ENCODE results near the gene MACROD1. TPM values are rescaled to one million over a fixed set of nuclear protein-coding genes. Genes with fewer than 3 reads are reported as not detected.

Gene MACROD1
- total and polyA plus RNA-seq, 2 donors (not counting 1 experiment from before 2014, with no cell fraction given), result 2.7 to 8.6 TPM

GRCh38 chr11:64035081-64035524, 130.8 kb downstream of the MACROD1 start:
- Histone ChIP-seq H2AFZ (ENCODE audit: insufficient read depth, low read depth, low read length, poor library complexity, severe bottlenecking) (no peak overlapping the region), H3K27ac (ENCODE audit: low read length in 2 of 2) (no peak overlapping the region), H3K4me3 (ENCODE audit: control extremely low read depth in 1 of 5, extremely low read depth in 1 of 5, insufficient read depth in 1 of 5, low read depth in 2 of 5, low read length in 4 of 5) (no peak overlapping the region), H3K4me2 (replicated peaks; ENCODE audit: low read depth, low read length, poor library complexity, severe bottlenecking) (peak overlapping the region; percentile 35), H3K79me2 (ENCODE audit: control insufficient read depth, insufficient read depth, low read length) (no peaks in the 10 kb centered on the region), H3K4me1 (ENCODE audit: control insufficient read depth in 2 of 2, insufficient read depth in 2 of 2, low read length in 2 of 2) (peaks cover 5 to 18% of the 10 kb centered on the region in 2 donors), H4K20me1 (ENCODE audit: control insufficient read depth, insufficient read depth, low read length, poor library complexity, severe bottlenecking) (no peaks in the 10 kb centered on the region), H3K27me3 (replicated peaks in 1 of 4; ENCODE audit: control extremely low read depth in 1 of 4, control insufficient read depth in 3 of 4, insufficient read depth in 4 of 4, low read length in 3 of 4) (peaks cover 0 to 36% (median 12%) of the 10 kb centered on the region in 4 experiments), H3K36me3 (replicated peaks in 1 of 2; ENCODE audit: control extremely low read depth in 1 of 2, control insufficient read depth in 1 of 2, extremely low read depth in 1 of 2, insufficient read depth in 2 of 2, low read length in 1 of 2) (no peaks in the 10 kb centered on the region), H3K9me3 (ENCODE audit: control extremely low read depth in 1 of 3, control insufficient read depth in 2 of 3, insufficient read depth in 1 of 3, low read length in 2 of 3) (no peaks in the 10 kb centered on the region), H3K9ac (ENCODE audit: low read length) (no peak overlapping the region)
- WGBS (ENCODE audit: insufficient coverage), result 11% methylated on average over 10 of the region's 17 CpGs
- ATAC-seq (ENCODE audit: low read depth), result no peak
- Mint-ChIP-seq H3K27me3 (peaks cover 40% of the 10 kb centered on the region), H3K4me1 (peaks cover 6% of the 10 kb centered on the region), H3K9me3 (ENCODE audit: insufficient read depth) (no peaks in the 10 kb centered on the region), H3K4me3 (peak overlapping the region; percentile 68), H3K27ac (no peak overlapping the region)
- CTCF ChIA-PET, result no interaction called here
- no peak for DNase-seq
- TF ChIP-seq EZH2 (IDR thresholded peaks at IDR 0.05; ENCODE audit: borderline replicate concordance, insufficient read depth, low read depth, low read length, poor library complexity, severe bottlenecking) (no peak), CTCF (IDR thresholded peaks at IDR 0.05) (no peak)
- intact Hi-C loops (cut with micrococcal nuclease), result no loop called here
- POLR2A ChIA-PET, result no interaction called here

GRCh38 chr11:64034411-64034811, 131.5 kb downstream of the MACROD1 start:
- Mint-ChIP-seq H3K4me1 (peaks cover 6% of the 10 kb centered on the region), H3K27me3 (peaks cover 41% of the 10 kb centered on the region), H3K4me3 (no peak overlapping the region), H3K27ac (no peak overlapping the region), H3K9me3 (ENCODE audit: insufficient read depth) (no peaks in the 10 kb centered on the region)
- POLR2A ChIA-PET, result no interaction called here
- ATAC-seq (ENCODE audit: low read depth), result no peak
- H3K27me3 ChIP-seq (replicated peaks in 1 of 4; ENCODE audit: control extremely low read depth in 1 of 4, control insufficient read depth in 3 of 4, insufficient read depth in 4 of 4, low read length in 3 of 4), result peaks cover 0 to 36% (median 12%) of the 10 kb centered on the region in 4 experiments
- H3K9me3 ChIP-seq (ENCODE audit: control extremely low read depth in 1 of 3, control insufficient read depth in 2 of 3, insufficient read depth in 1 of 3, low read length in 2 of 3), result no peaks in the 10 kb centered on the region
- H3K9ac ChIP-seq (ENCODE audit: low read length), result no peak overlapping the region
- CTCF ChIA-PET, result interaction anchor here (0.8 kb wide), 1 partner anchor 31 kb away, joined by 3 read pairs; no protein-coding TSS in a partner anchor
- no peaks in the 10 kb centered on the region for H3K36me3 ChIP-seq (replicated peaks in 1 of 2; ENCODE audit: control extremely low read depth in 1 of 2, control insufficient read depth in 1 of 2, extremely low read depth in 1 of 2, insufficient read depth in 2 of 2, low read length in 1 of 2)
- intact Hi-C loops (cut with micrococcal nuclease), result no loop called here
- 68% methylated on average over 9 of the region's 9 CpGs for WGBS (ENCODE audit: insufficient coverage)
- no peak overlapping the region for H3K27ac ChIP-seq (ENCODE audit: low read length in 2 of 2)
- no peaks in the 10 kb centered on the region for H4K20me1 ChIP-seq (ENCODE audit: control insufficient read depth, insufficient read depth, low read length, poor library complexity, severe bottlenecking)
- peaks cover 5 to 18% of the 10 kb centered on the region in 2 donors for H3K4me1 ChIP-seq (ENCODE audit: control insufficient read depth in 2 of 2, insufficient read depth in 2 of 2, low read length in 2 of 2)
- no peak for DNase-seq
- no peak overlapping the region for H3K4me3 ChIP-seq (ENCODE audit: control extremely low read depth in 1 of 5, extremely low read depth in 1 of 5, insufficient read depth in 1 of 5, low read depth in 2 of 5, low read length in 4 of 5)
- H2AFZ ChIP-seq (ENCODE audit: insufficient read depth, low read depth, low read length, poor library complexity, severe bottlenecking), result no peak overlapping the region
- TF ChIP-seq EZH2 (IDR thresholded peaks at IDR 0.05; ENCODE audit: borderline replicate concordance, insufficient read depth, low read depth, low read length, poor library complexity, severe bottlenecking) (no peak), CTCF (IDR thresholded peaks at IDR 0.05) (no peak)
- no peaks in the 10 kb centered on the region for H3K79me2 ChIP-seq (ENCODE audit: control insufficient read depth, insufficient read depth, low read length)
- H3K4me2 ChIP-seq (replicated peaks; ENCODE audit: low read depth, low read length, poor library complexity, severe bottlenecking), result no peak overlapping the region

Measured in B cell (primary cell).